ENCODE results near the gene PIGW. TPM values are rescaled to one million over a fixed set of nuclear protein-coding genes. Genes with fewer than 3 reads are reported as not detected.
A peak's percentile ranks its signal among the peaks of the same experiment; 100 is the strongest.

Gene PIGW
- total RNA-seq, 1 experiment from 2014 or later: 21.7 TPM

DNA sequence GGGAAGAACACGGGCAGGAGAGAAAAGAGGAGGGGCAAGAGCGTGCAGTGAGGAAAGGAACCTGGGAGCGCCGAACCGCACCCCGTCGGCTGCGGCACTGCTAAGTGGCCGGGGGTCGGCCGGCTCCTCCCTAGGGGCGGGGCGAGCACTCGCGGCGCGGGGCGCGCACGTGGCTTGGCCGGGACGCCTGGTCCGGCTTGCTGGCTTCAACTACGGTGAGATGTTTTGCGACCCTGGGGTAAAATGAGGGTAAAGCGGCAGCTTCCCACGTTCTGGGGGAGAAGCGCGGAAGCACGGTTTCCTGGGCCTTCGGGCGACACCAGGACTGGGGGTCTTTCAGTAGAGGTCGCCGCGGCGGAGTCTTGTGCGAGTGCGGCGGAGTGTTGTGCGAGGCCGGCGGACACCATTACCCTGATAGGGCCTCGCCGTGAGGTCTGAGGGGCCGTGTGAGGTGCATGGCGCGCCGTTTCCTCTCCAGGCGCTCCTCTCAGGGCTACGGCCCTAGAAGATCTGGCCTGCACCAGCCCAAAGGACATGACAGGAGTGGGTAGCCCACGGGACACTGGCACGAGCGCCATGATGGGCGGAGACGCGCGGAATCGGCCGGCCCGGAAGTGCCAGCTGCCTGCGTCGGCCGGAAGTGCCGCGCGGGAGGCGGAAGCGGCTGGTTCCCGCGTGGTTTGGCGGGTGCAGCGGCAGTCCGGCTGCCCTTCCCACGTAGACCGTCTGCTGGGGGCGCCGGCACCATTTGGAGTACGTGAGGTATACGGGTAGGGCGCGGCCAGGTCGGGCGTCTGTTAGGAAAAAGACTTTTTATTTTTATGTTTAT is at the start of gene PIGW, which contains the start of gene MYO19 (continued):
- TF ChIP-seq, protein P1, sequence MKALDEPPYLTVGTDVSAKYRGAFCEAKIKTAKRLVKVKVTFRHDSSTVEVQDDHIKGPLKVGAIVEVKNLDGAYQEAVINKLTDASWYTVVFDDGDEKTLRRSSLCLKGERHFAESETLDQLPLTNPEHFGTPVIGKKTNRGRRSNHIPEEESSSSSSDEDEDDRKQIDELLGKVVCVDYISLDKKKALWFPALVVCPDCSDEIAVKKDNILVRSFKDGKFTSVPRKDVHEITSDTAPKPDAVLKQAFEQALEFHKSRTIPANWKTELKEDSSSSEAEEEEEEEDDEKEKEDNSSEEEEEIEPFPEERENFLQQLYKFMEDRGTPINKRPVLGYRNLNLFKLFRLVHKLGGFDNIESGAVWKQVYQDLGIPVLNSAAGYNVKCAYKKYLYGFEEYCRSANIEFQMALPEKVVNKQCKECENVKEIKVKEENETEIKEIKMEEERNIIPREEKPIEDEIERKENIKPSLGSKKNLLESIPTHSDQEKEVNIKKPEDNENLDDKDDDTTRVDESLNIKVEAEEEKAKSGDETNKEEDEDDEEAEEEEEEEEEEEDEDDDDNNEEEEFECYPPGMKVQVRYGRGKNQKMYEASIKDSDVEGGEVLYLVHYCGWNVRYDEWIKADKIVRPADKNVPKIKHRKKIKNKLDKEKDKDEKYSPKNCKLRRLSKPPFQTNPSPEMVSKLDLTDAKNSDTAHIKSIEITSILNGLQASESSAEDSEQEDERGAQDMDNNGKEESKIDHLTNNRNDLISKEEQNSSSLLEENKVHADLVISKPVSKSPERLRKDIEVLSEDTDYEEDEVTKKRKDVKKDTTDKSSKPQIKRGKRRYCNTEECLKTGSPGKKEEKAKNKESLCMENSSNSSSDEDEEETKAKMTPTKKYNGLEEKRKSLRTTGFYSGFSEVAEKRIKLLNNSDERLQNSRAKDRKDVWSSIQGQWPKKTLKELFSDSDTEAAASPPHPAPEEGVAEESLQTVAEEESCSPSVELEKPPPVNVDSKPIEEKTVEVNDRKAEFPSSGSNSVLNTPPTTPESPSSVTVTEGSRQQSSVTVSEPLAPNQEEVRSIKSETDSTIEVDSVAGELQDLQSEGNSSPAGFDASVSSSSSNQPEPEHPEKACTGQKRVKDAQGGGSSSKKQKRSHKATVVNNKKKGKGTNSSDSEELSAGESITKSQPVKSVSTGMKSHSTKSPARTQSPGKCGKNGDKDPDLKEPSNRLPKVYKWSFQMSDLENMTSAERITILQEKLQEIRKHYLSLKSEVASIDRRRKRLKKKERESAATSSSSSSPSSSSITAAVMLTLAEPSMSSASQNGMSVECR (CRISPR knock-in tag; IDR thresholded peaks at IDR 0.05; ENCODE audit: borderline replicate concordance): peak; percentile 93
- TF ChIP-seq TP53 (CRISPR knock-in tag; IDR thresholded peaks at IDR 0.05) (peak; percentile 72; the same call in 1 of the 2 replicates), GRHL2 (CRISPR knock-in tag; IDR thresholded peaks at IDR 0.05; ENCODE audit: insufficient replicate concordance, severe bottlenecking) (no peak), MYBL2 (CRISPR knock-in tag; IDR thresholded peaks at IDR 0.05) (peak; percentile 75), TCF7 (CRISPR knock-in tag; IDR thresholded peaks at IDR 0.05; ENCODE audit: low read depth) (peak; percentile 82), FOXJ3 (CRISPR knock-in tag; IDR thresholded peaks at IDR 0.05; ENCODE audit: borderline replicate concordance) (peak; percentile 66; the same call in 1 of the 2 replicates), CREB1 (CRISPR knock-in tag; IDR thresholded peaks at IDR 0.05) (peak; percentile 29; the same call in 1 of the 2 replicates), SP1 (CRISPR knock-in tag; conservative IDR thresholded peaks at IDR 0.05) (peak; percentile 77), NR3C1 (CRISPR knock-in tag; conservative IDR thresholded peaks at IDR 0.05; ENCODE audit: low read depth) (no peak)
- TF ChIP-seq, protein P2, sequence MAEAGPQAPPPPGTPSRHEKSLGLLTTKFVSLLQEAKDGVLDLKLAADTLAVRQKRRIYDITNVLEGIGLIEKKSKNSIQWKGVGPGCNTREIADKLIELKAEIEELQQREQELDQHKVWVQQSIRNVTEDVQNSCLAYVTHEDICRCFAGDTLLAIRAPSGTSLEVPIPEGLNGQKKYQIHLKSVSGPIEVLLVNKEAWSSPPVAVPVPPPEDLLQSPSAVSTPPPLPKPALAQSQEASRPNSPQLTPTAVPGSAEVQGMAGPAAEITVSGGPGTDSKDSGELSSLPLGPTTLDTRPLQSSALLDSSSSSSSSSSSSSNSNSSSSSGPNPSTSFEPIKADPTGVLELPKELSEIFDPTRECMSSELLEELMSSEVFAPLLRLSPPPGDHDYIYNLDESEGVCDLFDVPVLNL (CRISPR knock-in tag; IDR thresholded peaks at IDR 0.05; ENCODE audit: borderline replicate concordance, low read depth): peak; percentile 73
- TF ChIP-seq, protein P3, sequence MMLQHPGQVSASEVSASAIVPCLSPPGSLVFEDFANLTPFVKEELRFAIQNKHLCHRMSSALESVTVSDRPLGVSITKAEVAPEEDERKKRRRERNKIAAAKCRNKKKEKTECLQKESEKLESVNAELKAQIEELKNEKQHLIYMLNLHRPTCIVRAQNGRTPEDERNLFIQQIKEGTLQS (CRISPR knock-in tag; conservative IDR thresholded peaks at IDR 0.05): peak; percentile 57; the same call in 1 of the 2 replicates
- TF ChIP-seq, protein P4, sequence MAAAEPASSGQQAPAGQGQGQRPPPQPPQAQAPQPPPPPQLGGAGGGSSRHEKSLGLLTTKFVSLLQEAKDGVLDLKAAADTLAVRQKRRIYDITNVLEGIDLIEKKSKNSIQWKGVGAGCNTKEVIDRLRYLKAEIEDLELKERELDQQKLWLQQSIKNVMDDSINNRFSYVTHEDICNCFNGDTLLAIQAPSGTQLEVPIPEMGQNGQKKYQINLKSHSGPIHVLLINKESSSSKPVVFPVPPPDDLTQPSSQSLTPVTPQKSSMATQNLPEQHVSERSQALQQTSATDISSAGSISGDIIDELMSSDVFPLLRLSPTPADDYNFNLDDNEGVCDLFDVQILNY (CRISPR knock-in tag; IDR thresholded peaks at IDR 0.05): 0 out of 2 replicates have a peak, but pooled peaks have one; percentile 57
- TF ChIP-seq, protein P5, sequence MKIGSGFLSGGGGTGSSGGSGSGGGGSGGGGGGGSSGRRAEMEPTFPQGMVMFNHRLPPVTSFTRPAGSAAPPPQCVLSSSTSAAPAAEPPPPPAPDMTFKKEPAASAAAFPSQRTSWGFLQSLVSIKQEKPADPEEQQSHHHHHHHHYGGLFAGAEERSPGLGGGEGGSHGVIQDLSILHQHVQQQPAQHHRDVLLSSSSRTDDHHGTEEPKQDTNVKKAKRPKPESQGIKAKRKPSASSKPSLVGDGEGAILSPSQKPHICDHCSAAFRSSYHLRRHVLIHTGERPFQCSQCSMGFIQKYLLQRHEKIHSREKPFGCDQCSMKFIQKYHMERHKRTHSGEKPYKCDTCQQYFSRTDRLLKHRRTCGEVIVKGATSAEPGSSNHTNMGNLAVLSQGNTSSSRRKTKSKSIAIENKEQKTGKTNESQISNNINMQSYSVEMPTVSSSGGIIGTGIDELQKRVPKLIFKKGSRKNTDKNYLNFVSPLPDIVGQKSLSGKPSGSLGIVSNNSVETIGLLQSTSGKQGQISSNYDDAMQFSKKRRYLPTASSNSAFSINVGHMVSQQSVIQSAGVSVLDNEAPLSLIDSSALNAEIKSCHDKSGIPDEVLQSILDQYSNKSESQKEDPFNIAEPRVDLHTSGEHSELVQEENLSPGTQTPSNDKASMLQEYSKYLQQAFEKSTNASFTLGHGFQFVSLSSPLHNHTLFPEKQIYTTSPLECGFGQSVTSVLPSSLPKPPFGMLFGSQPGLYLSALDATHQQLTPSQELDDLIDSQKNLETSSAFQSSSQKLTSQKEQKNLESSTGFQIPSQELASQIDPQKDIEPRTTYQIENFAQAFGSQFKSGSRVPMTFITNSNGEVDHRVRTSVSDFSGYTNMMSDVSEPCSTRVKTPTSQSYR (CRISPR knock-in tag; IDR thresholded peaks at IDR 0.05): peak; percentile 36; the same call in 1 of the 2 replicates
- TF ChIP-seq, protein P6, sequence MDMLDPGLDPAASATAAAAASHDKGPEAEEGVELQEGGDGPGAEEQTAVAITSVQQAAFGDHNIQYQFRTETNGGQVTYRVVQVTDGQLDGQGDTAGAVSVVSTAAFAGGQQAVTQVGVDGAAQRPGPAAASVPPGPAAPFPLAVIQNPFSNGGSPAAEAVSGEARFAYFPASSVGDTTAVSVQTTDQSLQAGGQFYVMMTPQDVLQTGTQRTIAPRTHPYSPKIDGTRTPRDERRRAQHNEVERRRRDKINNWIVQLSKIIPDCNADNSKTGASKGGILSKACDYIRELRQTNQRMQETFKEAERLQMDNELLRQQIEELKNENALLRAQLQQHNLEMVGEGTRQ (CRISPR knock-in tag; IDR thresholded peaks at IDR 0.05): peak; percentile 74

All from WTC11 (cell line).